Breast epithelium (tissue), 3 donors: Measurements from ENCODE around the gene NEURL1B.

ENCODE experiments used
- POLR2A ChIP-seq: fragments of 450-650 bp; IDR thresholded peaks from one replicate; pipeline ENCODE4 v1.6.1; 2016; ENCODE audit warnings: antibody characterized with exemption, mild to moderate bottlenecking, moderate library complexity
- POLR2AphosphoS5 ChIP-seq, 3 donors: sonication (generic); formaldehyde crosslinking; IDR thresholded peaks; one replicate each; pipeline ENCODE4 v1.6.1; 2017; ENCODE audit warnings: antibody characterized with exemption in 3 of 3
- TF ChIP-seq, protein P1 (sequence below), 3 donors: fragments of 450-650 bp; IDR thresholded peaks; one replicate each; pipeline ENCODE4 v1.5.1; 2016 to 2017; ENCODE audit warnings: antibody characterized with exemption in 3 of 3, mild to moderate bottlenecking in 3 of 3, moderate library complexity in 3 of 3

DNA sequence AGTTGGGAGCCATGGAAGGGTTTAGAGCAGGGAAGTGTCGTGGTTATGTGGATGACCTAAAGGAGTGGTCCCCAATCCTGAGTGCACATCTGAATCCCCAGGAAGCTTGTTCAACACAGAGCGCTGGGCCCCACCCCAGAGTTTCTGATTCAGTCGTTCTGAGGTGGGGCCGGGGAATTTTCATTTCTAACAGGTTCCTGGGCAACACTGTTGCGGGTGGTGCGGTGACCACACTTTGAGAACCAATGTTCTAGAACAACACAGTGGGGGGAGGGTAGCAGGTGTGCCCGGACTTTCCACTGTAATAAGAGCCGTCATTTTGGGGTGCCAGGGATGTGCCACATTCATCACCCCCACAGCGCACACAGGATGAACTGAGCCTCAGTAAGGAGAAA, 90.6 kb downstream of the NEURL1B start:
- TF ChIP-seq, protein P1, sequence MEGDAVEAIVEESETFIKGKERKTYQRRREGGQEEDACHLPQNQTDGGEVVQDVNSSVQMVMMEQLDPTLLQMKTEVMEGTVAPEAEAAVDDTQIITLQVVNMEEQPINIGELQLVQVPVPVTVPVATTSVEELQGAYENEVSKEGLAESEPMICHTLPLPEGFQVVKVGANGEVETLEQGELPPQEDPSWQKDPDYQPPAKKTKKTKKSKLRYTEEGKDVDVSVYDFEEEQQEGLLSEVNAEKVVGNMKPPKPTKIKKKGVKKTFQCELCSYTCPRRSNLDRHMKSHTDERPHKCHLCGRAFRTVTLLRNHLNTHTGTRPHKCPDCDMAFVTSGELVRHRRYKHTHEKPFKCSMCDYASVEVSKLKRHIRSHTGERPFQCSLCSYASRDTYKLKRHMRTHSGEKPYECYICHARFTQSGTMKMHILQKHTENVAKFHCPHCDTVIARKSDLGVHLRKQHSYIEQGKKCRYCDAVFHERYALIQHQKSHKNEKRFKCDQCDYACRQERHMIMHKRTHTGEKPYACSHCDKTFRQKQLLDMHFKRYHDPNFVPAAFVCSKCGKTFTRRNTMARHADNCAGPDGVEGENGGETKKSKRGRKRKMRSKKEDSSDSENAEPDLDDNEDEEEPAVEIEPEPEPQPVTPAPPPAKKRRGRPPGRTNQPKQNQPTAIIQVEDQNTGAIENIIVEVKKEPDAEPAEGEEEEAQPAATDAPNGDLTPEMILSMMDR (IDR thresholded peaks at IDR 0.05), result no peak
- no peak for TF ChIP-seq POLR2A
- no peak for TF ChIP-seq POLR2AphosphoS5 (IDR thresholded peaks at IDR 0.05)
